HepG2 (cell line): ENCODE data around the gene DPEP3. TPM values are rescaled to one million over a fixed set of nuclear protein-coding genes. Genes with fewer than 3 reads are reported as not detected.
A peak's percentile ranks its signal among the peaks of the same experiment; 100 is the strongest.

ENCODE experiments used
- CBFB ChIP-seq: sonication (generic); formaldehyde crosslinking; IDR thresholded peaks from 2 replicates; pipeline ENCODE4 v1.4.0; 2020; ENCODE audit warnings: missing genetic modification reagents
- CC2D1A ChIP-seq: sonication (generic); formaldehyde crosslinking; IDR thresholded peaks from 2 replicates; pipeline ENCODE4 v1.8.1; 2023; ENCODE audit warnings: mild to moderate bottlenecking, missing genetic modification reagents
- ELF4 ChIP-seq: sonication (generic); formaldehyde crosslinking; IDR thresholded peaks from 2 replicates; pipeline ENCODE4 v1.5.0; 2020; ENCODE audit warnings: missing genetic modification reagents, mild to moderate bottlenecking, moderate library complexity, borderline replicate concordance
- IRF2 ChIP-seq: IDR thresholded peaks from 2 replicates; pipeline ENCODE4 v1.6.1; 2018; ENCODE audit warnings: missing genetic modification reagents, missing compliant biosample characterization
- NFIB ChIP-seq: sonication (generic); formaldehyde crosslinking; IDR thresholded peaks from 2 replicates; pipeline ENCODE4 v1.9.0; 2021; ENCODE audit warnings: missing genetic modification reagents, mild to moderate bottlenecking, borderline replicate concordance
- NR2F6 ChIP-seq, 2 experiments: IDR thresholded peaks; 2 replicates each; pipeline ENCODE4 v1.6.1; 2016; ENCODE audit warnings: antibody characterized with exemption in 1 of 2, mild to moderate bottlenecking in 1 of 2
- ZNF142 ChIP-seq: sonication (generic); formaldehyde crosslinking; IDR thresholded peaks from 2 replicates; pipeline ENCODE4 v1.4.0; 2020; ENCODE audit warnings: missing genetic modification reagents
- ZNF280D ChIP-seq: sonication (generic); formaldehyde crosslinking; IDR thresholded peaks from 2 replicates; pipeline ENCODE4 v1.5.1; 2020; ENCODE audit warnings: mild to moderate bottlenecking, missing genetic modification reagents
- ZNF639 ChIP-seq: conservative IDR thresholded peaks from 2 replicates; pipeline ENCODE4 v1.6.1; 2018; ENCODE audit warnings: missing genetic modification reagents
- ZNF737 ChIP-seq: sonication (generic); formaldehyde crosslinking; IDR thresholded peaks from 2 replicates; pipeline ENCODE4 v1.5.0; 2020; ENCODE audit warnings: missing genetic modification reagents, mild to moderate bottlenecking, borderline replicate concordance
- polyA plus RNA-seq, 8 experiments: library from polyadenylated mRNA; depleted of rRNA in 3 of 8; stranded (reverse) in 7 of 8; unstranded in 1 of 8; fragments of >200 nt; fragmentation: Illumina TruSeq in 4 of 8; extraction: Trizol in 4 of 8; gene quantifications; 2 replicates each; pipeline versions ENCODE4 v1.2.1 to v1.2.3, GENCODE V29; 2011 to 2016; ENCODE audit warnings: low read depth in 4 of 8, missing spikeins in 1 of 8, mixed read lengths in 1 of 8; ENCODE audit not compliant: insufficient read depth in 1 of 8
- total RNA-seq, 5 experiments: library from RNA; depleted of rRNA; stranded (reverse); fragments of >200 nt; fragmentation: Illumina TruSeq; extraction: Trizol; gene quantifications; 2 replicates each; pipeline ENCODE4 v1.2.3, GENCODE V29; 2016; ENCODE audit warnings: low read depth in 1 of 5
- TF ChIP-seq, protein P1 (sequence below): sonication (generic); formaldehyde crosslinking; IDR thresholded peaks from 2 replicates; pipeline ENCODE4 v1.4.0; 2020; ENCODE audit warnings: missing genetic modification reagents, borderline replicate concordance

DPEP3 gene
- total and polyA plus RNA-seq, 2 of the 13 experiments (the other 11 are each of a cell fraction or from before 2014, with no cell fraction given), result not detected

DNA sequence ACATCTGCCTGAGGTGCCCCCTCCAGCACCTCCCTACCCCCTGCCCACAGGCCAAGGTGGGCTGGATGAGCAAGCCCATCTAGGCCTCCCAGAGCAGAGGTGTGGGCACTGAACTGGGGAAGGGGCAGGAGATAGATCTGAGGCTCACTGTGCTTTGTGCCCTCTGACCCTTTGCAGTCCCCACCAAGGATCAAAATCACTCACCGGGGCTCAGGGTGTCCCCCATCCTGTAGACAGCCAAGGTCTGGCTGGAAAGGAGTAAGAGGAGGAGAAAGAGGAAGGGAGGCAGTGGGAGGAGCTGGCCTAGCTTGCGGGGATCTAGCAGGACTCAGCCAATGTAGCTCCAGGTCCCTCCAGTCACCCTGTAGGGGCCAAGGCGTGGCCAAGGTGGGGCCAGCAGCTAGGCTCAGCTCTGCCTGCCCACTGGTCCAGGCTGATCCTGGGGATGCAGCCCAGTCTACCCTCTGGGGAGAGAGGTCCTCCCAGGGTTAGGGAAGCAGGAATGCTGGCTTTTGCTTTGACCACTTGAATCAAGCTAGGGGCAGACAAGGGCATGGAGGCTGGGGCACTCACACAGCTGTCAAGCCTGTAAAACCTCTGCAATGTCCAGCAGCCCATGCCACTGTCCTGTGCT lies 13.6 kb downstream of the DPEP3 start (continued):
- TF ChIP-seq, protein P1, sequence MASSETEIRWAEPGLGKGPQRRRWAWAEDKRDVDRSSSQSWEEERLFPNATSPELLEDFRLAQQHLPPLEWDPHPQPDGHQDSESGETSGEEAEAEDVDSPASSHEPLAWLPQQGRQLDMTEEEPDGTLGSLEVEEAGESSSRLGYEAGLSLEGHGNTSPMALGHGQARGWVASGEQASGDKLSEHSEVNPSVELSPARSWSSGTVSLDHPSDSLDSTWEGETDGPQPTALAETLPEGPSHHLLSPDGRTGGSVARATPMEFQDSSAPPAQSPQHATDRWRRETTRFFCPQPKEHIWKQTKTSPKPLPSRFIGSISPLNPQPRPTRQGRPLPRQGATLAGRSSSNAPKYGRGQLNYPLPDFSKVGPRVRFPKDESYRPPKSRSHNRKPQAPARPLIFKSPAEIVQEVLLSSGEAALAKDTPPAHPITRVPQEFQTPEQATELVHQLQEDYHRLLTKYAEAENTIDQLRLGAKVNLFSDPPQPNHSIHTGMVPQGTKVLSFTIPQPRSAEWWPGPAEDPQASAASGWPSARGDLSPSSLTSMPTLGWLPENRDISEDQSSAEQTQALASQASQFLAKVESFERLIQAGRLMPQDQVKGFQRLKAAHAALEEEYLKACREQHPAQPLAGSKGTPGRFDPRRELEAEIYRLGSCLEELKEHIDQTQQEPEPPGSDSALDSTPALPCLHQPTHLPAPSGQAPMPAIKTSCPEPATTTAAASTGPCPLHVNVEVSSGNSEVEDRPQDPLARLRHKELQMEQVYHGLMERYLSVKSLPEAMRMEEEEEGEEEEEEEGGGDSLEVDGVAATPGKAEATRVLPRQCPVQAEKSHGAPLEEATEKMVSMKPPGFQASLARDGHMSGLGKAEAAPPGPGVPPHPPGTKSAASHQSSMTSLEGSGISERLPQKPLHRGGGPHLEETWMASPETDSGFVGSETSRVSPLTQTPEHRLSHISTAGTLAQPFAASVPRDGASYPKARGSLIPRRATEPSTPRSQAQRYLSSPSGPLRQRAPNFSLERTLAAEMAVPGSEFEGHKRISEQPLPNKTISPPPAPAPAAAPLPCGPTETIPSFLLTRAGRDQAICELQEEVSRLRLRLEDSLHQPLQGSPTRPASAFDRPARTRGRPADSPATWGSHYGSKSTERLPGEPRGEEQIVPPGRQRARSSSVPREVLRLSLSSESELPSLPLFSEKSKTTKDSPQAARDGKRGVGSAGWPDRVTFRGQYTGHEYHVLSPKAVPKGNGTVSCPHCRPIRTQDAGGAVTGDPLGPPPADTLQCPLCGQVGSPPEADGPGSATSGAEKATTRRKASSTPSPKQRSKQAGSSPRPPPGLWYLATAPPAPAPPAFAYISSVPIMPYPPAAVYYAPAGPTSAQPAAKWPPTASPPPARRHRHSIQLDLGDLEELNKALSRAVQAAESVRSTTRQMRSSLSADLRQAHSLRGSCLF (CRISPR knock-in tag), result no peak
- TF ChIP-seq ZNF142, result 0 out of 2 replicates have a peak, but pooled peaks have one; percentile 31
- peak; percentile 30; the same call in 1 of the 2 replicates for TF ChIP-seq NR2F6 (IDR thresholded peaks at IDR 0.05)
- TF ChIP-seq NR2F6 (CRISPR knock-in tag; IDR thresholded peaks at IDR 0.05), result no peak
- TF ChIP-seq CBFB (CRISPR knock-in tag), result no peak
- no peak for TF ChIP-seq ELF4 (CRISPR knock-in tag)
- TF ChIP-seq ZNF639 (CRISPR knock-in tag), result no peak
- no peak for TF ChIP-seq IRF2
- TF ChIP-seq ZNF280D (CRISPR knock-in tag), result peak; percentile 18; the same call in 1 of the 2 replicates
- 0 out of 2 replicates have a peak, but pooled peaks have one; percentile 6 for TF ChIP-seq CC2D1A
- TF ChIP-seq ZNF737, result no peak
- no peak for TF ChIP-seq NFIB (CRISPR knock-in tag)
